GM18867 (cell line): Measurements from ENCODE around the gene PRR15L.

ENCODE experiments used
- ATAC-seq: cut with Tn5 transposase; IDR thresholded peaks from one replicate; pipeline ENCODE4 v1.9.1; 2021; ENCODE audit warnings: mild to moderate bottlenecking, moderate library complexity; ENCODE audit not compliant: unreplicated experiment

PRR15L gene

DNA sequence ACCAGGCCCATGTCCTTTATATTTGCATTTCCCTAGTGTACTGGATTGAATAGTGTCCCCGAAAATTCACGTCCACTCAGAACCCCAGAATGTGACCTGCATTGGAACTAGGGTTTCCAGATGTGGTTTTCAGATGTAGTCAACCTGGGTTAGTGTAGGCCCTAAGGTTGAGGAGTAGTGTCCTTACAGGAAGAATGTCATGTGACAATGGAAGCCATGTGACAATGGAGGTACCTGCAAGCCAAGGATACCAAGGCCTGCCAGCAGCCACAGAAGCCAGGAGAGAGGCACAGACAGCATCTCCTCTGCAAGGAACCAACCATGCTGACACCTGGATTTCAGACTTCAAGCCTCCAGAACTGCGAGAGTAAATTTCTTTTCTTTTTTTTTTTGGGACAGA is 5.2 kb upstream of the PRR15L start:
- ATAC-seq, result no peak

DNA sequence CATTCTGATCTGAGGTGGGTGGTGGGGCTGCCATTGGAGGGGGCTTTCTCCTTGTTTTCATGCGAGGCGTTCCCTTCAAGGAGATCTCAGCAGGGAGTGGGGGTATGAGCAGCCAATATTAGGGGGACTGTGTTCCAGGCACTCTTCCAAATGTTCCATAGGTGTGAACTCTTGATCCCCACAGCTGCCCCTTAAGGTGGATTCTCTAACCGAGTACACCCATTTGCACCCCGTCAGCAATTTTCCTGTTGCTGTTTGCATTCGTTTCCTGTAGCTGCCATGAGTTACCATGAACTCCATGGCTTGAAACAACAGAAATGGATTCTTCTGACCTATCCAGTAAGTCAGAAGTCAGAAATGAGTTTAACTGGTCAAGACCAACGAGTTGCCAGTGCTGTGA is 3.7 kb upstream of the PRR15L start:
- no peak for ATAC-seq

- no peak for ATAC-seq
Observed at GRCh38 chr17:47959825-47960655, 2.4 kb upstream of the PRR15L start.

DNA sequence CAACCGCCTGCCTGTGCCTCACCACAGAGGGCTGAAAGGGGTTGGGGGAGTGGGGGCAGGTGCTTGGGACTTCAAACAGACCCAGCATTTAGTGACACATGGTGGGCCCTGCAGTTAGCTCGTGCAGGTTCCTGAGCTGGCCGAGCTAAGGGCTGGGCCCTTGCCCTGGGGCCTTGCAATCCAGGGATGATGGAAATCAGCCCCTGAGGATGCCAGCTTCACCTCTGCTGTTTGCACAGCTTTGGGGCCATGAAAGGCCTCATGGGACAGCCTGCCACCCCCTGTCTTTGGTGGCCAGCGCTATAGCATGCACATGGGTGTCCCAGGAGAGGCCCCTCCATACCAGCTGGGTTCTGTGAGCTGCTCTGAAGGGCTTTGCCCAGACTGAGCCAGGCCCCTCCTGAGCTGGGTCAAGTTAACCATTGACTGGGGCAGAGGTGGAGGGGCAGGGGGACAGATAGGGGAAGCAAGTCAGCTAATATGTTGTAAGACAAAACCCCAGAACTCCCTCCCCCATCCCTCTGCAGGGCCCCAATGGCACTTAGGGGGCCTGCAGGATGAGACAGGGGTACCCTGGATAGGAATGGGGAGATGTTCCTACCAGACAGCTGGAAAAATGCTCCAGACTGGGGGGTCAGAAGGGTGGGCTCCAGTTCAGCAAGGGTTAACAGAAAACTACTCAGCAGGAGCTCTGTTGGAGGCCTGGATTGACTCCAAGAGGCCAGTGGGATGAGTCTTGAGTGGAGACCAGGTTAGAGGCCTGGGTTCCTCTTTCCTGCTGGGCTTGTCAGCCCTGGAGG is 692 bp downstream of the PRR15L start:
- no peak for ATAC-seq

DNA sequence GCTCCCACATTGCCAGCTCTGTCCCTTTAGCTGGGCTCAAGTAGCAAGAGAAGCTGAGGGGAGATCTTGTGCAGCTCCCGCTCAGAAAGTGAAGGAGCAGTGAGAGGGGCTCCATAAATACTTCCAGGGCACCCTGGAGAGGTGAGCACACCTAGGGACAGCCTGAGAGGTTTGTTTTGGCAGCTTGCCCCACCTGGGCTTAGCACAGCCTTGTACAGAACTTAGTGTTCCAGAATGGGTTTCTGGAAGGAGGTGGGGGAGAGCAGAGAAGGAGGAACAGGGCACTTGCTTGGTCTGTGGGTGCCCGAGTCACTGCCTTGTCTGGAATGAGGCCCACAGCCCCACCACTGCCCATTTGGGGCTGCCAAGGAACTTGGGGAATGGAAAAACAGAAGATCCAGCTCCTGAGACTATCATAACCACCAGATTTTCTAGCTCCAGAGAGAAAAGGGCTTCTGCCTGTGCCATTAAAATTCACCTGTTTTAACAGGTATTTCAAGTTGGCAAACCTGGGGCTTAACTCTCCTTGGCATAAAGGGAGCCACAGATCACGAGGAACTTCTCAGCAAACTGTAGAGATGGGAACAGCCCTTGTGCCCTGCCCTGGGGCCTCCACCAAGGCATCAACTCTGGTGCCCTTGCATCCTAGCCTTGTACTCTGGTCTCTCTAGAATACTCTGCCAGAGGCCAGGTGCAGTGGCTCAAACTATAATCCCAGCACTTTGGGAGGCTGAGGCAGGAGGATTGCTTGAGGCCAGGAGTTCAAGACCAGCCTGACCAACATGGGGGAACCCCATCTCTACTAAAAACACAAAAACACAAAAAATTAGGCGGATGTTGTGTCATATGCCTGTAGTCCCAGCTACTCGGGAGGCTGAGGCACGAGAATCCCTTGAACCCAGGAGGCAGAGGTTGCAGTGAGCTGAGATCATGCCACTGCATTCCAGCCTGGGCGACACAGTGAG is 1.9 kb downstream of the PRR15L start:
- ATAC-seq, result no peak

GRCh38 chr17:47953909-47954308 is 3.8 kb downstream of the PRR15L start:
- no peak for ATAC-seq

GRCh38 chr17:47952171-47953021 is 5.3 kb downstream of the PRR15L start:
- ATAC-seq, result no peak

DNA sequence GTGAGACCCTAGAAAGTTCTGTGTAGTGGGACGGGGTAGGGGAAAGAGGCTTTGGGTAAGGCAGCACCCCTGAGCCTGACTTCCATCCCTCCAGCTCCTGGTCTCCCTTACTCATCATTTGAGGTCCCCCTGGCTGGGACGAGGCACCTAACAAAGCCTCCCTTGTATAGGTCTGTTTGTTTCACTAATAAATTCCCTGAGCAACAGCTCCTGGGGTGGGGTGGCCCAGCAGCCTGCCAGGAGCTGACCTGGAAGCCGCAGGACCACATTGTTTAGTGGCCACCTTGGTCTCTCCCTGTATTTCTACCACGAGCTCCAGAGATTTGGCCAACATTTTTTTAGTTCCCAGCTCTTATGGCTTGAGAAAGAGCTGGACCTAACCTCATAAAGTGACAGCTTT is 7.2 kb downstream of the PRR15L start:
- ATAC-seq, result no peak

DNA sequence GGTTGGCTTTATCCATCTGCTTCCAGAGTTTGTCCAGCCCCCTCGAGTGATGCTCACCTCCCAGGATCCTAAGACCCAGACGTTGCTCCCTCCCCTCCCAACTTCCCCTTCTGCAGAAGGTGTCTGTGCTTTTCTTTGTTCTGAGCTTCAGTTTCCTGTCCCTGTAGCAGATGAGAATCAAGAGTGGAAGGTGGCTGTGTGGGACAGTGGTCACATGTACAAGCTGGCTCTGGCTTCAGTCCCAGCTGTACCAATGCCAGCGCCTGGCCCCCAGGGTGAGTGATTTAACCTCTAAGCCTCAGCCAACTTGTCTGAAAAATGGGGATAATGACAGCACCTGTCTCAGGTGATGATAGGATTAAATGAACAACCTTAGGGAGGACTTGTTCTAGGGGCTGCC is 7.7 kb downstream of the PRR15L start:
- ATAC-seq, result no peak

DNA sequence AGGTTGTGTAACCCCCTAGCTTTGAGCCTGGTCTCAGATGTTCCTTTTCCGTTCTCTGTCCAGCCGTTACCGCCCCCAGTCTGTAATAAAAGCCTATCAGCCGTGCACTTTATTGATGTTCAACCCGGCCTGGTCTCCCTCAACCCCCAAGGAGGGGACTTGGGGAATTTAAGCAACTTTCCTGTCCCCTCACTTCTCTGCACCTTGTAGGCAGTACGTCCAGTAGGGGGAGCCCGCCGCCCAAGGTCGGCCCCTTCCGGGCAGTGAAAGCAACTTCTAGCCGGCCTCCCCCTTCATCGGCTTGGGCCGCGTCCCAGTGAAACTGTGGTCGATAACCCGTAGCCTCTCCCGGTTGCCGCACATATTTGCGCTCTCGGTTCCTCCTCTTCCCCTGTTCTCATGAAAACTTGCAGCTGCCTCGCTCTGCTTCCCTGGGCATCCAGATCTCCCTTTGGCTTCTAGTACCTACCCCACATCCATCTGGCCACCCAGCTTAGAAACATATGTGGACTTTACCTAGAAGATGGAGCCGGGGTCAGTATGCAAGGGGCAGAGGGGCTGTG is 8.4 kb downstream of the PRR15L start:
- peak; percentile 65 for ATAC-seq

DNA sequence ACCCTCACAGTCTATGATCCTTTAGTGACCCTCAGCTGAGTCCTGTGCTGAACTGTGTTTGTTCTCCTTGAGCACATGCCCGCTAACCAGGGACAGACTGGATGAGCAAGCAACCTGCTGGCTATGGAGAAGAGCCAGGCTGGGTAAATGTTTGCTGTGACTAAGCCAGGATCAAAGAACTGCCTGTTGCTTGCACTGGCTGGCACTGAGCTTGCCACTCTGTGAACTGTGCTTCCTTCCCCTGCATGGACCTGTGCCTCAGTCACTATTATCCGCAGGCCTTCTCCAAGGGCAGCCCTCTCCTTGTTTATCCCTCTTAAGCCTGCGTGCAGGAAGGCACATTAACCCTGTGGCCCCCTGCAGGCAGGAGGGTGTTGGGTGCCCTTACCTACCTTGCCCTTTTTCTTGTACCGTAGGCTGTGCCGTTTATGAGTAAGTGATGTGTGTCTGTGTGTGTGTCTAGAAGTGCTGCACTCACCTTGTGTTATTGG is 8.9 kb downstream of the PRR15L start:
- no peak for ATAC-seq

DNA sequence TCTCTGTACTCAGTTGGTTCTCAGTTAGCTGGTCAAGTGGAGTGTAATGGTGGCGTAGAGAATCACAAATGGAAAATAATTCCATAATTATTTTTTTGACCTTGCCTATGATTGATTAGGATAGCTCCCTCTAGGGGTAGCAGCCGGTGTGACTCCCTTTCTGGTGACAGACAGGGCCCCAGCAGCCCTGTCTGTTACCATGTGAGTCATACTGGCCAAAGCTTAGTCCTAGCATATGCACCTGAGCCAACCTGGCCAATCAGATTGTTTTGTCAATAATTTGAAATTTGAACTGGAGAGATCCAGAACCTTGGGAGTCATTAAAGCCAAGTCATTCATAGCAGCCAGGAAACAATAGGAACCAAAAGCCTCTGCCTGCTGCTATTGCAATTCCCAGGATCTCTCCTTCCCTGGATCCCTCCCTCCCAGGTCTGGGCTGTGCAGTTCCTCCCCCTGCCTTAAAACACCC is 10.7 kb downstream of the PRR15L start:
- peak; percentile 47 for ATAC-seq

DNA sequence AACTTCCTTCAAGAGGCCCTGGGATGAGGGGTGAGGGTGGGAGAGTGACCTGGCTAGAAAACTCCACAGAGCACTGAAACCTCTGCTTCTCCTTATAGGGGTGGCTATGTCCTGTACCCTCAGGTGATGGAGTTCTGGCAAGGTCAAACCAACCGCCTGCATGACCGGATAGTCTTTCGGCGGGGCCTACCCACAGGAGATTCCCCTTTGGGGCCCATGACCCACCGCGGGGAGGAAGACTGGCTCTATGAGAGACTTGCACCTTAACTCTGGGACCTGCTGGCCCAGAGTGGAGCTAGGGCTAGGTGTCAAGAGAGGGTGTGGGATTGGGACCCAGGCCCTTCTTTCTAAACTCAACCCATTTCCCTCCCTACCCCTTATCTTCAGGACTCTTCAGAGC is 11.2 kb downstream of the PRR15L start:
- no peak for ATAC-seq

DNA sequence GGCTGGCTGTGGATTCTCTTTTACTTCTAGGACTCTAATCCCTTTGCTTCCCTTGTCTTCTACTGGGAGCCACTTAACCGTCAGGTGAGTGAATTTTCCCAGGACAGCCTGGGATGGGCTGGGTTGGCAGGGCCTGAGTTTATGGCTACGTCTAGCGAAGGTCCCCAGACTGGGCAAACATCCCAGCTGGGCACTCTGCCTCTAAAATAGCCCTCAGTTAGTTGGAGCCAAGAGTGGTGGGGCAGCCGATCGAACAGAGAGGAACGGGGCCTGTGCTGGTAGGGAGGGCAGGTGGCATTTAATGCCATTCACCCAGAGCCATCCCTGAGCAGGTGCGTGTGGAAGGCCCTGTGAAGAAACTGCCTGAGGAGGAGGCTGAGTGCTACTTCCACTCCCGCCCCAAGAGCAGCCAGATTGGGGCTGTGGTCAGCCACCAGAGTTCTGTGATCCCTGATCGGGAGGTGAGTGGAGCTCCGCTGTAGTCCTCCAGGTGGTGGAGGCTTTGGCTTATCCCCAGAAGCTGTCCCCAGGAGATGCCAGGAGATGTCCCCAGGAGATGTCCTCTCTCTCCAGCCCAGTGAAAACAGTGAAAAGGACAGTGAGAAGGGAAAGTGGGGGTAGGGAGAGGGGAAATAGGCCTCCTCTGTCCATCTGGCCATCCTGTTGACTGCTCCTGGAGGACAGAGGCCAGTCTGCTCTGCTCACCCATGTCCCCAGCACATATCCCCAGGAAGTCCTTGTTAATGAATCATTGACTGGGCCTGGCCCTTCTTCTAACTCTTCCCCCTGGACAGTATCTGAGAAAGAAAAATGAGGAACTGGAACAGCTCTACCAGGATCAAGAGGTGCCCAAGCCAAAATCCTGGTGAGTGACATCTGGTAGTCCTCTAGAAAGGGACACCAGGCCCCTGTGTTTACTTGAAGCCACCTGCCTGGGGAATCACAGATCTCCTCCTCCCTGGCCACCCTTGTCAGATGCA is 11.9 kb downstream of the PRR15L start:
- ATAC-seq, result no peak

DNA sequence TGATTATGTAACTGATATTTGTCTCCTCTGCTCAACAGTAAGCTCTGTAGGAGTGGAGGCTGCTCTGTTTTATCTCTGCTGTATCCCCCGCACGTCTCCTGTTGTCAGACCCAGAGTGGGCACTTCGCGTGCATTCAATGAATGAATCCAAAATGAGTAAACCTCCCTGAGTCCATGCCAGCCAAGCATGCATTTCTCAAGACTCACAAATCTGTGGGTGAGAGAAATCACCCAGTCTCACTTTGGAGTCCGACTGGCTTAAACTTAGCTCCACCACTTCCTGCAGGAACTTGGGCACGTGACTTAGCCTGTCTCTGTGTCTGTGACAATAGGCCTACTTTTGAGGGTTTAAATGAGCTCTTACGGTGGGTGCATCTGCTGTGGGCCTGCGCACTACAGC is 12.6 kb downstream of the PRR15L start:
- no peak for ATAC-seq

DNA sequence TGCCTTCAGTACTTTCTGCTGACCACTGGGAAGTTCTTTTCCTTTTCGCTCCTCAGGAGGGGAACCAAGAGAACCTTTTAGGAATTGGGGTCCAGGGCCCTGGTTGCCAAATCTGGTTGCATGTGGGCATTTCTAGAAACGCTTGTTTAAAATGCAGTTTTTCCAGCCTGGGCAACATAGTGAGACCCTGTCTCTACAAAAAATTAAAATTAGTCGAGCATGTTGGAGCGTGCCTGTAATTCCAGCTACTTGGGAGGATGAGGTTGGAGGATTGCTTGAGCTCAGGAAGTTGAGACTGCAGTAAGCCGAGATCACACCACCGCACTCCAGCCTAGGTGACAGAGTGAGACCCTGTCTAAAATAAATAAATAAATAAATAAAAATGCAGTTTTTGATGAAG is 15.1 kb downstream of the PRR15L start:
- ATAC-seq, result no peak

- no peak for ATAC-seq
Observed at GRCh38 chr17:47942096-47942510, 15.6 kb downstream of the PRR15L start.
